LNCaP clone FGC (cell line): ENCODE data around the gene GPC6.

Source experiments
- DNase-seq: peaks from one replicate; pipeline ENCODE4 v3.0.0-alpha.2; 2011; ENCODE audit warnings: low read depth
- H3K4me3 ChIP-seq: 2 replicates; pipeline ENCODE4 v1.5.1; 2011; ENCODE audit warnings: mild to moderate bottlenecking, low read depth, low read length, control low read depth
- CTCF ChIP-seq: IDR thresholded peaks from 2 replicates; pipeline ENCODE4 v1.5.1; 2012; ENCODE audit warnings: mild to moderate bottlenecking; ENCODE audit not compliant: control insufficient read depth, insufficient read depth; ENCODE audit errors: extremely low read depth

GPC6 gene

GRCh38 chr13:93872376-93872775, 645.8 kb downstream of the GPC6 start:
- TF ChIP-seq CTCF: no peak
- no peak overlapping the region for H3K4me3 ChIP-seq
- no peak for DNase-seq

GRCh38 chr13:93872786-93873347, 646.3 kb downstream of the GPC6 start:
- DNase-seq: no peak
- no peak overlapping the region for H3K4me3 ChIP-seq
- TF ChIP-seq CTCF: no peak

GRCh38 chr13:93875547-93875946, 648.9 kb downstream of the GPC6 start:
- no peak overlapping the region for H3K4me3 ChIP-seq
- no peak for TF ChIP-seq CTCF
- no peak for DNase-seq

GRCh38 chr13:93876236-93876635, 649.6 kb downstream of the GPC6 start:
- no peak for DNase-seq
- H3K4me3 ChIP-seq: no peak overlapping the region
- TF ChIP-seq CTCF: no peak

GRCh38 chr13:93878675-93879074, 652.1 kb downstream of the GPC6 start:
- H3K4me3 ChIP-seq: no peak overlapping the region
- TF ChIP-seq CTCF: no peak
- no peak for DNase-seq

- no peak for DNase-seq
- no peak for TF ChIP-seq CTCF
- H3K4me3 ChIP-seq: no peak overlapping the region
These were observed 654.8 kb downstream of the GPC6 start for GRCh38 chr13:93881411-93881810.

- no peak for DNase-seq
- TF ChIP-seq CTCF: no peak
These were observed 655.6 kb downstream of the GPC6 start for GRCh38 chr13:93882086-93882651.

More at GRCh38 chr13:93882086-93882651, 655.6 kb downstream of the GPC6 start:
- H3K4me3 ChIP-seq: no peak overlapping the region
